Thyroid gland (tissue), 4 donors: ENCODE data around the gene SLC16A5. TPM values are rescaled to one million over a fixed set of nuclear protein-coding genes. Genes with fewer than 3 reads are reported as not detected.
A peak's percentile ranks its signal among the peaks of the same experiment; 100 is the strongest.

Experiments used
- DNase-seq, 2 donors: peaks; one replicate each; pipeline ENCODE4 v3.0.0-alpha.2; 2019
- H3K27ac ChIP-seq, 3 donors: fragments of 200-600 bp; sonication (generic); 1 replicate in 2 of 3; 2 replicates in 1 of 3; pipeline ENCODE4 v1.5.1; 2016 to 2019; ENCODE audit warnings: mild to moderate bottlenecking in 1 of 3, moderate library complexity in 1 of 3
- H3K27me3 ChIP-seq: fragments of 200-600 bp; sonication (generic); one replicate; pipeline ENCODE4 v1.5.1; 2019
- H3K36me3 ChIP-seq, 2 donors: fragments of 200-600 bp; sonication (generic); one replicate each; pipeline ENCODE4 v1.5.1; 2016 to 2019
- H3K4me1 ChIP-seq, 2 donors: fragments of 200-600 bp; sonication (generic); one replicate each; pipeline ENCODE4 v1.5.1; 2017 to 2019
- H3K4me3 ChIP-seq, 3 donors: fragments of 200-600 bp; sonication (generic); replicated peaks in 1 of 3; 1 replicate in 2 of 3; 2 replicates in 1 of 3; pipeline ENCODE4 v1.5.1; 2016; ENCODE audit warnings: mild to moderate bottlenecking in 1 of 3
- H3K9me3 ChIP-seq: fragments of 200-600 bp; sonication (generic); one replicate; pipeline ENCODE4 v1.5.1; 2017
- CTCF ChIP-seq, 6 experiments: fragments of 200-600 bp in 3 of 6; fragments of 450-650 bp in 3 of 6; sonication (generic) in 3 of 6; IDR thresholded peaks; one replicate each; pipeline ENCODE4 v1.5.1; 2016 to 2019; ENCODE audit warnings: antibody characterized with exemption in 6 of 6, mild to moderate bottlenecking in 2 of 6, inconsistent platforms in 1 of 6, moderate library complexity in 1 of 6
- POLR2A ChIP-seq, 2 donors: fragments of 450-650 bp; IDR thresholded peaks; one replicate each; pipeline ENCODE4 v1.6.1; 2017; ENCODE audit warnings: antibody characterized with exemption in 2 of 2, mild to moderate bottlenecking in 2 of 2, moderate library complexity in 1 of 2
- WGBS, 2 donors: methylation state at CpG; one replicate each; pipeline ENCODE4 v1.1.5; 2017; 5-methylcytosine and 5-hydroxymethylcytosine counted together
- intact Hi-C: fragments of 100-400 bp; cut with DNase I; formaldehyde crosslinking; loops from one replicate; pipeline ENCODE4 v1.15.1; 2023
- small RNA-seq: library from RNA; depleted of rRNA; stranded (forward); fragments of <200 nt; gene quantifications from one replicate; pipeline ENCODE3, GENCODE V24; 2016
- total RNA-seq, 4 donors: library from RNA; depleted of rRNA; stranded (reverse); fragments of >200 nt; gene quantifications; one replicate each; pipeline ENCODE4 v1.2.3, GENCODE V29; 2016

SLC16A5 gene
- total RNA-seq, 4 donors from 2014 or later: 24.1 to 40.3 (median 27.6) TPM

GRCh38 chr17:75152922-75153779, 65.4 kb downstream of the SLC16A5 start:
- H3K27ac ChIP-seq: no peak overlapping the region
- H3K27me3 ChIP-seq: no peaks in the 10 kb centered on the region
- H3K4me3 ChIP-seq: peak overlapping the region in 2 of 3 donors; percentile 30 to 63
- WGBS, 2 donors: 4 to 9% methylated on average over 24 to 28 of the region's 28 CpGs
- TF ChIP-seq POLR2A (IDR thresholded peaks at IDR 0.05): no peak
- TF ChIP-seq CTCF (IDR thresholded peaks at IDR 0.05): peak in 1 of 6 experiments; percentile 9
- H3K9me3 ChIP-seq: no peaks in the 10 kb centered on the region
- intact Hi-C loops: no loop called here
- H3K4me1 ChIP-seq: peaks cover 10 to 12% of the 10 kb centered on the region in 2 donors
- H3K36me3 ChIP-seq: no peaks in the 10 kb centered on the region
- peak; percentile 14 to 16 for DNase-seq

GRCh38 chr17:75153780-75154194, 66.0 kb downstream of the SLC16A5 start:
- Histone ChIP-seq H3K27me3 (no peaks in the 10 kb centered on the region), H3K36me3 (no peaks in the 10 kb centered on the region), H3K27ac (no peak overlapping the region), H3K9me3 (no peaks in the 10 kb centered on the region), H3K4me3 (peak overlapping the region; percentile 30 to 63 (median 39)), H3K4me1 (peaks cover 10 to 12% of the 10 kb centered on the region in 2 donors)
- no peak for TF ChIP-seq CTCF (IDR thresholded peaks at IDR 0.05)
- TF ChIP-seq POLR2A (IDR thresholded peaks at IDR 0.05): no peak
- 0% methylated on average over 13 to 16 of the region's 35 CpGs for WGBS, 2 donors
- DNase-seq: peak in 1 of 2 donors; percentile 8
- intact Hi-C loops: no loop called here

GRCh38 chr17:75154195-75155106, 66.7 kb downstream of the SLC16A5 start, which contains the start of gene JPT1:
JPT1 (minus strand) TSS chr17:75154512; CDS start chr17:75154397, 115 bp downstream.
- DNase-seq: peak; percentile 99
- H3K27ac ChIP-seq: peak within 1 kb of the TSS in 1 of 3 donors; percentile 11
- H3K27me3 ChIP-seq: no peaks in the 10 kb centered on the region
- TF ChIP-seq CTCF (IDR thresholded peaks at IDR 0.05): peak in 1 of 6 experiments; percentile 8
- peak; percentile 94 to 99 for TF ChIP-seq POLR2A (IDR thresholded peaks at IDR 0.05)
- peaks cover 10 to 12% of the 10 kb centered on the region in 2 donors for H3K4me1 ChIP-seq
- H3K9me3 ChIP-seq: no peaks in the 10 kb centered on the region
- peak within 1 kb of the TSS; percentile 30 to 63 (median 39) for H3K4me3 ChIP-seq
- 5 to 13% methylated on average over 12 to 29 of the region's 67 CpGs for WGBS, 2 donors
- intact Hi-C loops: no loop called here
- H3K36me3 ChIP-seq: no peaks in the 10 kb centered on the region

GRCh38 chr17:75155191-75155601, 67.4 kb downstream of the SLC16A5 start:
- Histone ChIP-seq H3K9me3 (no peaks in the 10 kb centered on the region), H3K4me3 (no peak overlapping the region), H3K27ac (no peak overlapping the region), H3K4me1 (peaks cover 10 to 12% of the 10 kb centered on the region in 2 donors), H3K27me3 (no peaks in the 10 kb centered on the region), H3K36me3 (no peaks in the 10 kb centered on the region)
- no peak for DNase-seq
- TF ChIP-seq POLR2A (IDR thresholded peaks at IDR 0.05): no peak
- no peak for TF ChIP-seq CTCF (IDR thresholded peaks at IDR 0.05)
- WGBS, 2 donors: 93 to 94% methylated on average over 3 of the region's 3 CpGs
- intact Hi-C loops: no loop called here

Small RNA genes lying within 50 kb of the gene (small RNA-seq; reads per million reads assigned to genes)
- not detected for gene AC111186.1
- not detected for gene RF00019
- gene RN7SL573P: not detected

Other genes starting within 250 kb of the SLC16A5 start
- 100 to 1,000 TPM in 2 of 4 donors, 10 to 100 TPM in 2; 63.4 to 120 (median 94.0) TPM for gene GRIN2C, start 228.1 kb upstream of the SLC16A5 start, total RNA-seq
- gene FDXR, start 215.0 kb upstream of the SLC16A5 start, total RNA-seq: 10 to 100 TPM in 2 of 4 donors, 1 to 10 TPM in 2; 5.9 to 18.6 (median 10.2) TPM
- not detected for gene FADS6, start 194.3 kb upstream of the SLC16A5 start, total RNA-seq
- not detected for gene USH1G, start 164.7 kb upstream of the SLC16A5 start, total RNA-seq
- not detected for gene OTOP2, start 163.7 kb upstream of the SLC16A5 start, total RNA-seq
- not detected for gene OTOP3, start 152.1 kb upstream of the SLC16A5 start, total RNA-seq
- 10 to 100 TPM; 19.4 to 27.4 (median 21.3) TPM for gene HID1, start 115.2 kb upstream of the SLC16A5 start, total RNA-seq
- gene CDR2L, start 100.3 kb upstream of the SLC16A5 start, total RNA-seq: 1 to 10 TPM; 2.6 to 9.8 (median 4.2) TPM
- 10 to 100 TPM; 37.8 to 55.1 (median 49.7) TPM for gene MRPL58, start 75.3 kb upstream of the SLC16A5 start, total RNA-seq
- gene ATP5PD, start 41.0 kb upstream of the SLC16A5 start, total RNA-seq: 100 to 1,000 TPM; 172 to 408 (median 330) TPM
- 10 to 100 TPM; 33.6 to 48.6 (median 41.7) TPM for gene KCTD2, start 40.7 kb upstream of the SLC16A5 start, total RNA-seq
- gene ARMC7, start 22.0 kb downstream of the SLC16A5 start, total RNA-seq: 10 to 100 TPM in 2 of 4 donors, 1 to 10 TPM in 2; 8.7 to 13.1 (median 10.5) TPM
- 100 to 1,000 TPM in 3 of 4 donors, 10 to 100 TPM in 1; 84.7 to 203 (median 107) TPM for gene NT5C, start 43.8 kb downstream of the SLC16A5 start, total RNA-seq
- gene JPT1, start 66.6 kb downstream of the SLC16A5 start, total RNA-seq: 10 to 100 TPM; 15.1 to 23.4 (median 17.7) TPM
- gene SUMO2, start 95.0 kb downstream of the SLC16A5 start, total RNA-seq: 100 to 1,000 TPM in 1 of 4 donors, 10 to 100 TPM in 3; 61.9 to 100 (median 82.1) TPM
- gene NUP85, start 117.7 kb downstream of the SLC16A5 start, total RNA-seq: 10 to 100 TPM; 24.7 to 31.7 (median 27.1) TPM
- 10 to 100 TPM; 22.5 to 38.4 (median 24.1) TPM for gene GGA3, start 173.7 kb downstream of the SLC16A5 start, total RNA-seq
- gene MRPS7, start 173.9 kb downstream of the SLC16A5 start, total RNA-seq: 10 to 100 TPM; 29.9 to 59.4 (median 41.0) TPM
- gene MIF4GD, start 183.3 kb downstream of the SLC16A5 start, total RNA-seq: 10 to 100 TPM; 17.7 to 31.1 (median 23.0) TPM
- gene SLC25A19, start 201.5 kb downstream of the SLC16A5 start, total RNA-seq: 10 to 100 TPM in 3 of 4 donors, 1 to 10 TPM in 1; 2.1 to 14.3 (median 12.7) TPM